Measurements from ENCODE around the gene SLC2A2.

SLC2A2 gene

GRCh38 chr3:170966495-170966894 is 60.0 kb downstream of the SLC2A2 start:
- no peak for TF ChIP-seq EZH2phosphoT487 (IDR thresholded peaks at IDR 0.05; ENCODE audit: borderline replicate concordance)
- TF ChIP-seq CTCF (conservative IDR thresholded peaks at IDR 0.05; ENCODE audit: low read length), result no peak
- Histone ChIP-seq H3K27me3 (ENCODE audit: insufficient read depth, low read length, poor library complexity, severe bottlenecking) (no peaks in the 10 kb centered on the region), H3K9me2 (replicated peaks; ENCODE audit: low read depth, low read length) (no peaks in the 10 kb centered on the region), H2AFZ (ENCODE audit: low read length) (no peak overlapping the region), H3K9ac (ENCODE audit: low read depth, low read length, poor library complexity, severe bottlenecking) (no peak overlapping the region), H4K20me1 (ENCODE audit: insufficient read depth, low read length, poor library complexity, severe bottlenecking) (no peaks in the 10 kb centered on the region), H3F3A (ENCODE audit: low read depth) (no peaks in the 10 kb centered on the region), H3K4me2 (ENCODE audit: low read depth, low read length, poor library complexity, severe bottlenecking) (no peak overlapping the region), H3K79me2 (ENCODE audit: insufficient read depth, low read length) (no peaks in the 10 kb centered on the region), H3K9me3 (ENCODE audit: insufficient read depth, low read depth, low read length) (no peaks in the 10 kb centered on the region), H3K4me1 (ENCODE audit: insufficient read depth, low read length, poor library complexity, severe bottlenecking) (no peaks in the 10 kb centered on the region), H3K36me3 (ENCODE audit: insufficient read depth, low read length) (no peaks in the 10 kb centered on the region), H3K4me3 (ENCODE audit: low read length, poor library complexity, severe bottlenecking) (no peak overlapping the region)

GRCh38 chr3:170962411-170962810 is 64.1 kb downstream of the SLC2A2 start:
- Histone ChIP-seq H3K4me2 (ENCODE audit: low read depth, low read length, poor library complexity, severe bottlenecking) (no peak overlapping the region), H4K20me1 (ENCODE audit: insufficient read depth, low read length, poor library complexity, severe bottlenecking) (no peaks in the 10 kb centered on the region), H3K36me3 (ENCODE audit: insufficient read depth, low read length) (no peaks in the 10 kb centered on the region), H3K9me2 (replicated peaks; ENCODE audit: low read depth, low read length) (no peaks in the 10 kb centered on the region), H3K4me3 (ENCODE audit: low read length, poor library complexity, severe bottlenecking) (no peak overlapping the region), H3F3A (ENCODE audit: low read depth) (no peaks in the 10 kb centered on the region), H3K79me2 (ENCODE audit: insufficient read depth, low read length) (no peaks in the 10 kb centered on the region), H3K27me3 (ENCODE audit: insufficient read depth, low read length, poor library complexity, severe bottlenecking) (no peaks in the 10 kb centered on the region), H3K4me1 (ENCODE audit: insufficient read depth, low read length, poor library complexity, severe bottlenecking) (no peaks in the 10 kb centered on the region), H2AFZ (ENCODE audit: low read length) (no peak overlapping the region), H3K9me3 (ENCODE audit: insufficient read depth, low read depth, low read length) (no peaks in the 10 kb centered on the region), H3K9ac (ENCODE audit: low read depth, low read length, poor library complexity, severe bottlenecking) (no peak overlapping the region)
- TF ChIP-seq EZH2phosphoT487 (IDR thresholded peaks at IDR 0.05; ENCODE audit: borderline replicate concordance), result no peak
- no peak for TF ChIP-seq CTCF (conservative IDR thresholded peaks at IDR 0.05; ENCODE audit: low read length)

- TF ChIP-seq CTCF (conservative IDR thresholded peaks at IDR 0.05; ENCODE audit: low read length) (peak; percentile 83), EZH2phosphoT487 (IDR thresholded peaks at IDR 0.05; ENCODE audit: borderline replicate concordance) (no peak)
These were observed 64.7 kb downstream of the SLC2A2 start for GRCh38 chr3:170961616-170962400.

More at GRCh38 chr3:170961616-170962400, 64.7 kb downstream of the SLC2A2 start:
- H3K4me1 ChIP-seq (ENCODE audit: insufficient read depth, low read length, poor library complexity, severe bottlenecking), result no peaks in the 10 kb centered on the region
- H3F3A ChIP-seq (ENCODE audit: low read depth), result no peaks in the 10 kb centered on the region
- H3K79me2 ChIP-seq (ENCODE audit: insufficient read depth, low read length), result no peaks in the 10 kb centered on the region
- no peak overlapping the region for H3K4me2 ChIP-seq (ENCODE audit: low read depth, low read length, poor library complexity, severe bottlenecking)
- H3K9me2 ChIP-seq (replicated peaks; ENCODE audit: low read depth, low read length), result no peaks in the 10 kb centered on the region
- no peak overlapping the region for H2AFZ ChIP-seq (ENCODE audit: low read length)
- no peaks in the 10 kb centered on the region for H3K36me3 ChIP-seq (ENCODE audit: insufficient read depth, low read length)
- no peaks in the 10 kb centered on the region for H4K20me1 ChIP-seq (ENCODE audit: insufficient read depth, low read length, poor library complexity, severe bottlenecking)
- no peak overlapping the region for H3K9ac ChIP-seq (ENCODE audit: low read depth, low read length, poor library complexity, severe bottlenecking)
- H3K9me3 ChIP-seq (ENCODE audit: insufficient read depth, low read depth, low read length), result no peaks in the 10 kb centered on the region
- no peak overlapping the region for H3K4me3 ChIP-seq (ENCODE audit: low read length, poor library complexity, severe bottlenecking)
- no peaks in the 10 kb centered on the region for H3K27me3 ChIP-seq (ENCODE audit: insufficient read depth, low read length, poor library complexity, severe bottlenecking)

Data from Loucy (cell line).